Spleen (tissue), 11 donors: Measurements from ENCODE around the gene TTLL3. TPM values are rescaled to one million over a fixed set of nuclear protein-coding genes. Genes with fewer than 3 reads are reported as not detected.
A peak's percentile ranks its signal among the peaks of the same experiment; 100 is the strongest.
"Not testable (repeated sequence)": the region's sequence is repeated elsewhere in the genome, so short reads cannot be mapped to it uniquely, and the experiment has no call there.

Experiments used
- DNase-seq: peaks from one replicate; pipeline ENCODE4 v3.0.0-alpha.2; 2020
- H3K27ac ChIP-seq, 8 donors: fragments of 200-600 bp; sonication (generic) in 7 of 8; 1 replicate in 4 of 8; 2 replicates in 4 of 8; pipeline versions ENCODE4 v1.5.0 to v1.8.0; 2016 to 2021; ENCODE audit warnings: inconsistent platforms in 4 of 8, mild to moderate bottlenecking in 4 of 8, moderate library complexity in 1 of 8
- H3K27me3 ChIP-seq, 7 donors: fragments of 200-600 bp; sonication (generic) in 6 of 7; replicated peaks in 1 of 7; 1 replicate in 4 of 7; 2 replicates in 3 of 7; pipeline versions ENCODE4 v1.5.0 to v1.8.0; 2016 to 2021; ENCODE audit warnings: inconsistent platforms in 3 of 7, mild to moderate bottlenecking in 1 of 7
- H3K36me3 ChIP-seq, 6 donors: fragments of 200-600 bp; sonication (generic) in 5 of 6; 1 replicate in 4 of 6; 2 replicates in 2 of 6; pipeline versions ENCODE4 v1.5.0 to v1.8.0; 2016 to 2021; ENCODE audit warnings: inconsistent platforms in 2 of 6
- H3K4me1 ChIP-seq, 6 donors: fragments of 200-600 bp; sonication (generic) in 5 of 6; 1 replicate in 3 of 6; 2 replicates in 3 of 6; pipeline versions ENCODE4 v1.5.0 to v1.8.0; 2016 to 2021; ENCODE audit warnings: inconsistent platforms in 3 of 6
- H3K4me3 ChIP-seq, 8 donors: fragments of 200-600 bp; sonication (generic) in 7 of 8; 1 replicate in 4 of 8; 2 replicates in 4 of 8; pipeline versions ENCODE4 v1.5.0 to v1.8.0; 2016 to 2021; ENCODE audit warnings: inconsistent platforms in 4 of 8, mild to moderate bottlenecking in 4 of 8, moderate library complexity in 2 of 8
- H3K9me3 ChIP-seq, 8 donors: fragments of 200-600 bp; sonication (generic) in 7 of 8; 1 replicate in 4 of 8; 2 replicates in 4 of 8; pipeline versions ENCODE4 v1.5.0 to v1.8.0; 2016 to 2021; ENCODE audit warnings: inconsistent platforms in 4 of 8
- POLR2A ChIP-seq, 3 donors: fragments of 450-650 bp; IDR thresholded peaks; one replicate each; pipeline ENCODE4 v1.5.1; 2017; ENCODE audit warnings: antibody characterized with exemption in 3 of 3, mild to moderate bottlenecking in 1 of 3
- POLR2AphosphoS5 ChIP-seq, 3 donors: sonication (generic); formaldehyde crosslinking; IDR thresholded peaks; one replicate each; pipeline ENCODE4 v1.5.1; 2017; ENCODE audit warnings: antibody characterized with exemption in 3 of 3
- WGBS, 5 donors: extraction: QIAGEN DNeasy Blood & Tissue Kit in 3 of 5; methylation state at CpG; one replicate each; pipeline versions ENCODE4 v1.1.5 to v1.1.7; 2013 to 2018; 5-methylcytosine and 5-hydroxymethylcytosine counted together
- intact Hi-C: fragments of 100-400 bp; cut with DNase I; formaldehyde crosslinking; loops from one replicate; pipeline ENCODE4 v1.15.0; 2023; ENCODE audit warnings: low total_unique reads
- polyA plus RNA-seq, 3 donors: library from polyadenylated mRNA; stranded (reverse); fragments of 200-250 nt; gene quantifications; one replicate each; pipeline ENCODE4 v1.2.1, GENCODE V29; 2013
- total RNA-seq, 7 donors: library from RNA; depleted of rRNA in 3 of 7; stranded (reverse); fragments of >200 nt in 3 of 7; fragmentation: NEBNext Ultra II Directional in 4 of 7; extraction: Animal tissue kit (Norgen Biotek cat#: 25700) in 4 of 7; gene quantifications; one replicate each; pipeline versions ENCODE4 v1.1.0 to v1.2.1, GENCODE V29; 2016 to 2021
- TF ChIP-seq, protein P1 (sequence below), 11 experiments: fragments of 200-600 bp in 7 of 11; fragments of 450-650 bp in 4 of 11; sonication (generic) in 4 of 11; IDR thresholded peaks in 8 of 11; conservative IDR thresholded peaks in 3 of 11; 1 replicate in 7 of 11; 2 replicates in 4 of 11; pipeline versions ENCODE4 v1.4.0 to v1.8.0; 2016 to 2021; ENCODE audit warnings: antibody characterized with exemption in 11 of 11, inconsistent platforms in 4 of 11, mild to moderate bottlenecking in 1 of 11
- donor health status: healthy with polysubstance abuse.
- donor health status: DM: no; HTN: no; CAD: no; lungs with moderate emphysema.
- donor health status: DM: no; HTN: no; CAD: no.
- donor health status: Bipolar disorder and iron deficiency.
- donor health status: healthy.
- donor health status: DM: no; HTN: no; CAD: no.
- donor health status: DM: yes; HTN: yes; CAD: no.

TTLL3 gene
- total and polyA plus RNA-seq, 10 donors: 24.8 to 143 (median 74.0) TPM

DNA sequence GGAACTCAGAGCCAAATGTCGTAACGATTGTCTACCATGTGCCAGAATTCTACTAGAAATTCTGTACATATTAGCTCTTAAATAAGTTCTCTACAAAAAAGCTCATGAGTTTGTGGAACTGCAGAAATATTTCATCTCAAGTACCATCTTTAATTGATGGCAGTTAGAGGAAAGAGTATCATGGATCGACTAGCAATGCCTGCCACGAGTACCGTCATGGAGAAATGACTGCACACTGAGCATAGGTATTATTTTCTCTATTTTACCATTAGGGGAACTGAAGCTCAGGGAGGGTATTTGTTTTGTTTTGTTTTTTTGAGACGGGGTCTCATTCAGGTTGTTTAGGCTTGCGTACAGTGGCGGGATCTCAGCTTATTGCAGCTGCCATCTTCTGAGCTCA is 31.0 kb downstream of the TTLL3 start:
- Histone ChIP-seq H3K36me3 (peaks cover 4 to 60% (median 35%) of the 10 kb centered on the region in 6 donors), H3K27ac (no peak overlapping the region), H3K4me3 (no peak overlapping the region), H3K9me3 (no peaks in the 10 kb centered on the region), H3K4me1 (peaks cover 11 to 44% (median 25%) of the 10 kb centered on the region in 6 donors), H3K27me3 (no peaks in the 10 kb centered on the region)
- intact Hi-C loops: no loop called here
- no peak for TF ChIP-seq POLR2A (IDR thresholded peaks at IDR 0.05)
- WGBS, 5 donors: 81 to 93% (median 83%) methylated on average over 8 of the region's 8 CpGs
- no peak for DNase-seq

GRCh38 chr3:9843715-9844438 is 33.8 kb downstream of the TTLL3 start, which contains the start of gene RPUSD3:
RPUSD3 (minus strand) TSS chr3:9844008; CDS start chr3:9843990, 18 bp downstream.
- Histone ChIP-seq H3K4me3 (peak within 1 kb of the TSS; percentile 70 to 96 (median 85)), H3K36me3 (peaks cover 4 to 32% (median 27%) of the 10 kb centered on the region in 6 donors), H3K4me1 (peaks cover 11 to 38% (median 20%) of the 10 kb centered on the region in 6 donors), H3K9me3 (no peaks in the 10 kb centered on the region), H3K27ac (peak within 1 kb of the TSS; percentile 45 to 91 (median 81)), H3K27me3 (no peaks in the 10 kb centered on the region)
- TF ChIP-seq POLR2A (IDR thresholded peaks at IDR 0.05) (no peak), POLR2AphosphoS5 (IDR thresholded peaks at IDR 0.05) (peak; percentile 92 to 93 (median 93))
- TF ChIP-seq, protein P1, sequence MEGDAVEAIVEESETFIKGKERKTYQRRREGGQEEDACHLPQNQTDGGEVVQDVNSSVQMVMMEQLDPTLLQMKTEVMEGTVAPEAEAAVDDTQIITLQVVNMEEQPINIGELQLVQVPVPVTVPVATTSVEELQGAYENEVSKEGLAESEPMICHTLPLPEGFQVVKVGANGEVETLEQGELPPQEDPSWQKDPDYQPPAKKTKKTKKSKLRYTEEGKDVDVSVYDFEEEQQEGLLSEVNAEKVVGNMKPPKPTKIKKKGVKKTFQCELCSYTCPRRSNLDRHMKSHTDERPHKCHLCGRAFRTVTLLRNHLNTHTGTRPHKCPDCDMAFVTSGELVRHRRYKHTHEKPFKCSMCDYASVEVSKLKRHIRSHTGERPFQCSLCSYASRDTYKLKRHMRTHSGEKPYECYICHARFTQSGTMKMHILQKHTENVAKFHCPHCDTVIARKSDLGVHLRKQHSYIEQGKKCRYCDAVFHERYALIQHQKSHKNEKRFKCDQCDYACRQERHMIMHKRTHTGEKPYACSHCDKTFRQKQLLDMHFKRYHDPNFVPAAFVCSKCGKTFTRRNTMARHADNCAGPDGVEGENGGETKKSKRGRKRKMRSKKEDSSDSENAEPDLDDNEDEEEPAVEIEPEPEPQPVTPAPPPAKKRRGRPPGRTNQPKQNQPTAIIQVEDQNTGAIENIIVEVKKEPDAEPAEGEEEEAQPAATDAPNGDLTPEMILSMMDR (IDR thresholded peaks at IDR 0.05 in 8 of 11, conservative IDR thresholded peaks at IDR 0.05 in 3 of 11): peak in 2 of 11 experiments; percentile 10 to 21
- 0 to 2% (median 0%) methylated on average over 25 to 42 of the region's 42 CpGs for WGBS, 5 donors
- intact Hi-C loops: no loop called here
- peak; percentile 99 for DNase-seq

GRCh38 chr3:9846231-9846630 is 36.2 kb downstream of the TTLL3 start:
- H3K36me3 ChIP-seq: peaks cover under 1 to 8% (median 7%) of the 10 kb centered on the region in 6 donors
- peaks cover 11 to 38% (median 20%) of the 10 kb centered on the region in 6 donors for H3K4me1 ChIP-seq
- 56 to 67% (median 66%) methylated on average over 4 to 6 of the region's 6 CpGs for WGBS, 5 donors
- no peak for DNase-seq
- H3K27ac ChIP-seq: no peak overlapping the region
- TF ChIP-seq POLR2AphosphoS5 (IDR thresholded peaks at IDR 0.05) (no peak), POLR2A (IDR thresholded peaks at IDR 0.05) (no peak)
- TF ChIP-seq, protein P1 (IDR thresholded peaks at IDR 0.05 in 8 of 11, conservative IDR thresholded peaks at IDR 0.05 in 3 of 11): no peak
- no peaks in the 10 kb centered on the region for H3K27me3 ChIP-seq
- no peaks in the 10 kb centered on the region for H3K9me3 ChIP-seq
- H3K4me3 ChIP-seq: no peak overlapping the region
- intact Hi-C loops: no loop called here

DNA sequence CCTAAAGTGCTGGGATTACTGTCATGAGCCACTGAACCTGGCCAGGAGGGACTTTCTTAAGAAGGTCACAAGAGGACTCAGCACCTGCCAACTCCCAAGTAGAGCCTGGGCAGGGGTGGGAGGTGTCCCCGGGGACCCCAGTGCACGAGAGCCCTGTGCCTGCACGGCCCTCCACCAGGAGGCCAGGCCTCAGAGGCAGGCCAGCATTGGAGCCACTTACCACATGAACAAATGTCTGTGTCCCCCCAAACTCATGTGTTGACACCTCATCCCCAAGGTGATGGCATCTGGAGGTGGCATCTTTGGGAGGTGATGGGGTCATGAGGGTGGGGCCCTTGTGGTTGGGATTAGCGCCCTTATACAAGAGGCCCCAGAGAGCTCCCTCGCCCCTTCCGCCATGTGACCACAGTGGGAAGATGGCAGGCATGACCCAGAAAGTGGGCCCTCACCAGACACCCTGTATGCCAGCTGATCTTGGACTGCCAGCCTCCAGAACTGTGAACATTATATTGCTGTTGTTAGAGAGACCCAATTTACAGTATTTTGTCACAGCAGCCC is 36.9 kb downstream of the TTLL3 start:
- H3K9me3 ChIP-seq: no peaks in the 10 kb centered on the region
- intact Hi-C loops: no loop called here
- no peak overlapping the region for H3K27ac ChIP-seq
- peaks cover 0 to under 1% (median under 1%) of the 10 kb centered on the region in 6 donors for H3K36me3 ChIP-seq
- WGBS, 5 donors: 84 to 93% (median 91%) methylated on average over 3 to 6 of the region's 6 CpGs
- no peak overlapping the region for H3K4me3 ChIP-seq
- no peak for DNase-seq
- peaks cover 11 to 31% (median 20%) of the 10 kb centered on the region in 6 donors for H3K4me1 ChIP-seq
- H3K27me3 ChIP-seq: no peaks in the 10 kb centered on the region
- TF ChIP-seq POLR2AphosphoS5 (IDR thresholded peaks at IDR 0.05) (no peak), POLR2A (IDR thresholded peaks at IDR 0.05) (no peak)
- TF ChIP-seq, protein P1 (IDR thresholded peaks at IDR 0.05 in 8 of 11, conservative IDR thresholded peaks at IDR 0.05 in 3 of 11): no peak

GRCh38 chr3:9847870-9848269 is 37.8 kb downstream of the TTLL3 start:
- DNase-seq, intact Hi-C loops, H3K9me3 ChIP-seq, H3K27ac ChIP-seq, H3K36me3 ChIP-seq, H3K27me3 ChIP-seq, H3K4me3 ChIP-seq: not testable (repeated sequence)
- H3K4me1 ChIP-seq: peaks cover 4 to 22% (median 15%) of the 10 kb centered on the region in 6 donors
- 59 to 69% (median 63%) methylated on average over 7 to 9 of the region's 9 CpGs for WGBS, 5 donors
